ENCODE measurements around the gene LANCL3.

GRCh38 chrX:37672563-37672962, 101.1 kb downstream of the LANCL3 start:
- TF ChIP-seq CTCF (conservative IDR thresholded peaks at IDR 0.05; ENCODE audit: low read depth, low read length) (no peak), EZH2 (IDR thresholded peaks at IDR 0.05; ENCODE audit: borderline replicate concordance, low read depth, low read length, poor library complexity, severe bottlenecking) (no peak)
